Testis (tissue), 2 donors: ENCODE measurements around the gene SCYGR2.

Experiments used
- POLR2A ChIP-seq: fragments of 450-650 bp; IDR thresholded peaks from one replicate; pipeline ENCODE4 v1.6.1; 2017; ENCODE audit warnings: antibody characterized with exemption, mild to moderate bottlenecking, moderate library complexity
- TF ChIP-seq, protein P1 (sequence below), 3 experiments: fragments of 450-650 bp in 2 of 3; fragments of 200-600 bp in 1 of 3; sonication (generic) in 1 of 3; IDR thresholded peaks; one replicate each; pipeline ENCODE4 v1.5.1; 2016 to 2019; ENCODE audit warnings: antibody characterized with exemption in 3 of 3, mild to moderate bottlenecking in 2 of 3, moderate library complexity in 1 of 3

DNA sequence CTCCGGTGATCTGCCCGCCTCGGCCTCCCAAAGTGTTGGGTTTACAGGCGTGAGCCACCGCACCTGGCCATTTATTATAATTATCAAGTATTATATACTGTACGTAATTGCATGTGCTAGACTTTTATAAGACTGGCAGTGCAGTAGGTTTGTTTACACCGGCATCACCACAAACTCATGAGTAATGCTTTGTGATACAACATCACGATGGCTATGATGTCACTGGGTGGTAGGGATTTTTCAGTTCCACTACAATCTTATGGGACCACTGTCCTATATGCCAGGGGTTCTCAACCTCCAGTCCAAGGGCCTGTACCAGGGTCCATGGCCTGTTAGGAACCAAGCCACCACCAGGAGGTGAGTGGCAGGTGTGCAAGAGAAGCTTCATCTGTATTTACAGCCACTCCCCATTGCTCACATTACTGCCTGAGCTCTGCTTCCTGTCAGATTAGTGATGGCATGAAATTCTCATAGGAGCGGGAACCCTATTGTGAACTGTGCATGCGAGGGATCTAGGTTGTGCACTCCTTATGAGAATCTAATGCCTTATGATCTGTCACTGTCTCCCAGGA is 28.0 kb downstream of the SCYGR2 start:
- TF ChIP-seq, protein P1, sequence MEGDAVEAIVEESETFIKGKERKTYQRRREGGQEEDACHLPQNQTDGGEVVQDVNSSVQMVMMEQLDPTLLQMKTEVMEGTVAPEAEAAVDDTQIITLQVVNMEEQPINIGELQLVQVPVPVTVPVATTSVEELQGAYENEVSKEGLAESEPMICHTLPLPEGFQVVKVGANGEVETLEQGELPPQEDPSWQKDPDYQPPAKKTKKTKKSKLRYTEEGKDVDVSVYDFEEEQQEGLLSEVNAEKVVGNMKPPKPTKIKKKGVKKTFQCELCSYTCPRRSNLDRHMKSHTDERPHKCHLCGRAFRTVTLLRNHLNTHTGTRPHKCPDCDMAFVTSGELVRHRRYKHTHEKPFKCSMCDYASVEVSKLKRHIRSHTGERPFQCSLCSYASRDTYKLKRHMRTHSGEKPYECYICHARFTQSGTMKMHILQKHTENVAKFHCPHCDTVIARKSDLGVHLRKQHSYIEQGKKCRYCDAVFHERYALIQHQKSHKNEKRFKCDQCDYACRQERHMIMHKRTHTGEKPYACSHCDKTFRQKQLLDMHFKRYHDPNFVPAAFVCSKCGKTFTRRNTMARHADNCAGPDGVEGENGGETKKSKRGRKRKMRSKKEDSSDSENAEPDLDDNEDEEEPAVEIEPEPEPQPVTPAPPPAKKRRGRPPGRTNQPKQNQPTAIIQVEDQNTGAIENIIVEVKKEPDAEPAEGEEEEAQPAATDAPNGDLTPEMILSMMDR (IDR thresholded peaks at IDR 0.05), result no peak
- no peak for TF ChIP-seq POLR2A
